ENCODE results near the gene ZNF44. TPM values are rescaled to one million over a fixed set of nuclear protein-coding genes. Genes with fewer than 3 reads are reported as not detected.
"Not testable (repeated sequence)": the region's sequence is repeated elsewhere in the genome, so short reads cannot be mapped to it uniquely, and the experiment has no call there.

ZNF44 gene
- total RNA-seq, 2 donors from 2014 or later = 4.6 to 8.6 TPM

- Histone ChIP-seq H3K27me3 (no peaks in the 10 kb centered on the region), H3K9me3 (peaks cover 0 to 4% of the 10 kb centered on the region in 2 donors), H3K36me3 (peaks cover 56% of the 10 kb centered on the region), H3K27ac (no peak overlapping the region), H3K4me3 (no peak overlapping the region), H3K4me1 (no peaks in the 10 kb centered on the region)
- TF ChIP-seq, protein P1, sequence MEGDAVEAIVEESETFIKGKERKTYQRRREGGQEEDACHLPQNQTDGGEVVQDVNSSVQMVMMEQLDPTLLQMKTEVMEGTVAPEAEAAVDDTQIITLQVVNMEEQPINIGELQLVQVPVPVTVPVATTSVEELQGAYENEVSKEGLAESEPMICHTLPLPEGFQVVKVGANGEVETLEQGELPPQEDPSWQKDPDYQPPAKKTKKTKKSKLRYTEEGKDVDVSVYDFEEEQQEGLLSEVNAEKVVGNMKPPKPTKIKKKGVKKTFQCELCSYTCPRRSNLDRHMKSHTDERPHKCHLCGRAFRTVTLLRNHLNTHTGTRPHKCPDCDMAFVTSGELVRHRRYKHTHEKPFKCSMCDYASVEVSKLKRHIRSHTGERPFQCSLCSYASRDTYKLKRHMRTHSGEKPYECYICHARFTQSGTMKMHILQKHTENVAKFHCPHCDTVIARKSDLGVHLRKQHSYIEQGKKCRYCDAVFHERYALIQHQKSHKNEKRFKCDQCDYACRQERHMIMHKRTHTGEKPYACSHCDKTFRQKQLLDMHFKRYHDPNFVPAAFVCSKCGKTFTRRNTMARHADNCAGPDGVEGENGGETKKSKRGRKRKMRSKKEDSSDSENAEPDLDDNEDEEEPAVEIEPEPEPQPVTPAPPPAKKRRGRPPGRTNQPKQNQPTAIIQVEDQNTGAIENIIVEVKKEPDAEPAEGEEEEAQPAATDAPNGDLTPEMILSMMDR (IDR thresholded peaks at IDR 0.05) = no peak
- no peak for DNase-seq (ENCODE audit: low spot score)
Observed at GRCh38 chr19:12318782-12319413, 24.2 kb upstream of the ZNF44 start.

- Histone ChIP-seq H3K27me3 (no peaks in the 10 kb centered on the region), H3K4me1 (no peaks in the 10 kb centered on the region), H3K9me3 (peaks cover 0 to 4% of the 10 kb centered on the region in 2 donors), H3K27ac (no peak overlapping the region), H3K4me3 (no peak overlapping the region), H3K36me3 (peaks cover 22% of the 10 kb centered on the region)
- no peak for DNase-seq (ENCODE audit: low spot score)
- TF ChIP-seq, protein P1 (IDR thresholded peaks at IDR 0.05) = no peak
Observed at GRCh38 chr19:12314553-12314952, 19.9 kb upstream of the ZNF44 start.

DNA sequence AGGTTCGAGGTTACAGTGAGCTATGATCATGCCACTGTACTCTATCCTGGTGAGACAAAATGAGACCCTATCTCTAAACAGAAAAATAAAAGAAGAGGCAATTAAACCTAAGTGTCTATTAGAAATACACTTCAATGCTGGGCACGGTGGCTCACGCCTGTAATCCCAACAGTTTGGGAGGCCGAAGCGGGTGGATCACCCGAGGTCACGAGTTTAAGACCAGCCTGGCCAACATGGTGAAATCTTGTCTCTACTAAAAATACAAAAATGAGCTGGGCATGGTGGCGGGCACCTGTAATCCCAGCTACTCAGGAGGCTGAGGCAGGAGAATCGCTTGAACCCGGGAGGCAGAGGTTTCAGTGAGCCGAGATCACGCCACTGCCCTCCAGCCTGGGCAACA is 14.2 kb upstream of the ZNF44 start:
- not testable (repeated sequence) for H3K9me3 ChIP-seq; H3K27me3 ChIP-seq; H3K4me3 ChIP-seq; H3K4me1 ChIP-seq; DNase-seq (ENCODE audit: low spot score); H3K27ac ChIP-seq; H3K36me3 ChIP-seq

DNA sequence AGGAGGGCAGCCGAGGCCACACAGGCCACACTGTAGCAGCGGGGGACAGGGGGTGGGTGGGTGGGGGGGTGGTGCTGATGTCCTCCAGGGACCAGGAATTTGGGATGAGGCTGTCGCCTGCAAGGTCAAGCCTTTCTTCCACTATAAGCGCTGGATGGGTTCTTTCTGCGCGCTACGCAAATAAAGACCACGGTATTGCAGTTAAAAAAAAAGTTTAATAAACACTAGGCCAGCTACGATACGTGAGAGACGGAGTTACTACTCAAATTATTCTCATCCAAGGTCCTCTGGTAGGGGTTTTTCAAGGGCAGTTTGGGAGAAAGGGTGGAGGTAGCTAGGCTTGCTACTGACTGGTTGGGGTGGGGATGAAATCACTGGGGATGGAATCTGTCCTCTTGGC is 508 bp upstream of the ZNF44 start:
- Histone ChIP-seq H3K9me3 (no peaks in the 10 kb centered on the region), H3K36me3 (no peaks in the 10 kb centered on the region), H3K4me3 (peak overlapping the region; percentile 97 to 99), H3K4me1 (peaks cover 0 to 25% of the 10 kb centered on the region in 2 donors), H3K27me3 (no peaks in the 10 kb centered on the region), H3K27ac (peak overlapping the region; percentile 93 to 98)
- TF ChIP-seq, protein P1 (IDR thresholded peaks at IDR 0.05) = no peak
- no peak for DNase-seq (ENCODE audit: low spot score)

- H3K9me3 ChIP-seq = no peaks in the 10 kb centered on the region
- peaks cover 0 to 38% of the 10 kb centered on the region in 2 donors for H3K4me1 ChIP-seq
- DNase-seq (ENCODE audit: low spot score) = peak; percentile 83
- TF ChIP-seq, protein P1 (IDR thresholded peaks at IDR 0.05) = no peak
- H3K27ac ChIP-seq = peak overlapping the region; percentile 93 to 98
- no peaks in the 10 kb centered on the region for H3K27me3 ChIP-seq
- peak overlapping the region; percentile 97 to 99 for H3K4me3 ChIP-seq
- H3K36me3 ChIP-seq = no peaks in the 10 kb centered on the region
Observed at GRCh38 chr19:12293777-12294248, 870 bp downstream of the ZNF44 start.

- DNase-seq (ENCODE audit: low spot score) = no peak
- H3K36me3 ChIP-seq = peaks cover 4% of the 10 kb centered on the region
- TF ChIP-seq, protein P1 (IDR thresholded peaks at IDR 0.05) = no peak
- H3K27me3 ChIP-seq = no peaks in the 10 kb centered on the region
- H3K4me3 ChIP-seq = no peak overlapping the region
- peak overlapping the region in 1 of 2 donors; percentile 68 for H3K27ac ChIP-seq
- peaks cover 0 to 34% of the 10 kb centered on the region in 2 donors for H3K4me1 ChIP-seq
- no peaks in the 10 kb centered on the region for H3K9me3 ChIP-seq
Observed at GRCh38 chr19:12289790-12290065, 5.0 kb downstream of the ZNF44 start.
